Glutamatergic neuron (in vitro differentiated cells): ENCODE data around the gene FAM118B. TPM values are rescaled to one million over a fixed set of nuclear protein-coding genes. Genes with fewer than 3 reads are reported as not detected.
"Not testable (repeated sequence)": the region's sequence is repeated elsewhere in the genome, so short reads cannot be mapped to it uniquely, and the experiment has no call there.

Source experiments
- DNase-seq: peaks from one replicate; pipeline ENCODE4 v3.0.0; 2022
- H3K27ac Mint-ChIP-seq: one replicate; pipeline ENCODE4 v1.8.0; 2020; ENCODE audit warnings: mild to moderate bottlenecking, mixed read lengths, inconsistent platforms; ENCODE audit not compliant: unreplicated experiment
- H3K27me3 Mint-ChIP-seq: one replicate; pipeline ENCODE4 v1.8.0; 2020; ENCODE audit warnings: mild to moderate bottlenecking, moderate library complexity, mixed read lengths, inconsistent platforms; ENCODE audit not compliant: unreplicated experiment
- H3K36me3 Mint-ChIP-seq: one replicate; pipeline ENCODE4 v1.8.0; 2020; ENCODE audit warnings: mild to moderate bottlenecking, mixed read lengths, inconsistent platforms; ENCODE audit not compliant: unreplicated experiment
- H3K4me1 Mint-ChIP-seq: one replicate; pipeline ENCODE4 v1.8.0; 2020; ENCODE audit warnings: mild to moderate bottlenecking, low read depth, mixed read lengths, inconsistent platforms; ENCODE audit not compliant: unreplicated experiment
- H3K4me3 Mint-ChIP-seq: one replicate; pipeline ENCODE4 v1.8.0; 2020; ENCODE audit warnings: mild to moderate bottlenecking, mixed read lengths, inconsistent platforms; ENCODE audit not compliant: unreplicated experiment
- H3K9me3 Mint-ChIP-seq: one replicate; pipeline ENCODE4 v1.8.0; 2020; ENCODE audit warnings: mild to moderate bottlenecking, moderate library complexity, mixed read lengths, inconsistent platforms; ENCODE audit not compliant: unreplicated experiment
- CTCF ChIP-seq: fragments of 200-600 bp; sonication (generic); IDR thresholded peaks from one replicate; pipeline ENCODE4 v1.5.0; 2021; ENCODE audit not compliant: partially characterized antibody, unreplicated experiment
- total RNA-seq: library from RNA; stranded (reverse); fragmentation: NEBNext Ultra II Directional; extraction: Animal tissue kit (Norgen Biotek cat#: 25700); gene quantifications from one replicate; pipeline ENCODE4 v1.2.1, GENCODE V29; 2021; ENCODE audit not compliant: unreplicated experiment

FAM118B gene
- total RNA-seq, 1 donor from 2014 or later: 33.0 TPM

- no peak overlapping the region for H3K27ac Mint-ChIP-seq
- H3K36me3 Mint-ChIP-seq: no peaks in the 10 kb centered on the region
- TF ChIP-seq CTCF: no peak
- H3K9me3 Mint-ChIP-seq: no peaks in the 10 kb centered on the region
- H3K4me1 Mint-ChIP-seq: no peaks in the 10 kb centered on the region
- H3K27me3 Mint-ChIP-seq: no peaks in the 10 kb centered on the region
- no peak overlapping the region for H3K4me3 Mint-ChIP-seq
- no peak for DNase-seq
These were observed 21.8 kb downstream of the FAM118B start for GRCh38 chr11:126233391-126233790.

- Mint-ChIP-seq H3K9me3 (no peaks in the 10 kb centered on the region), H3K36me3 (no peaks in the 10 kb centered on the region), H3K27ac (no peak overlapping the region), H3K4me3 (no peak overlapping the region), H3K4me1 (no peaks in the 10 kb centered on the region), H3K27me3 (no peaks in the 10 kb centered on the region)
- DNase-seq: no peak
- TF ChIP-seq CTCF: no peak
These were observed 35.1 kb downstream of the FAM118B start for GRCh38 chr11:126246636-126247035.

- Mint-ChIP-seq H3K4me1 (no peaks in the 10 kb centered on the region), H3K4me3 (no peak overlapping the region), H3K27me3 (no peaks in the 10 kb centered on the region), H3K27ac (no peak overlapping the region), H3K9me3 (no peaks in the 10 kb centered on the region), H3K36me3 (no peaks in the 10 kb centered on the region)
- TF ChIP-seq CTCF: no peak
- no peak for DNase-seq
These were observed 41.7 kb downstream of the FAM118B start for GRCh38 chr11:126253265-126253664.

GRCh38 chr11:126254819-126255218 lies 43.2 kb downstream of the FAM118B start:
- H3K27ac Mint-ChIP-seq: no peak overlapping the region
- no peaks in the 10 kb centered on the region for H3K36me3 Mint-ChIP-seq
- no peaks in the 10 kb centered on the region for H3K9me3 Mint-ChIP-seq
- TF ChIP-seq CTCF: no peak
- H3K4me3 Mint-ChIP-seq: no peak overlapping the region
- no peaks in the 10 kb centered on the region for H3K4me1 Mint-ChIP-seq
- DNase-seq: no peak
- H3K27me3 Mint-ChIP-seq: no peaks in the 10 kb centered on the region

- not testable (repeated sequence) for H3K27ac Mint-ChIP-seq, DNase-seq, H3K4me3 Mint-ChIP-seq, H3K36me3 Mint-ChIP-seq, H3K27me3 Mint-ChIP-seq, H3K4me1 Mint-ChIP-seq, H3K9me3 Mint-ChIP-seq
These were observed 43.9 kb downstream of the FAM118B start for GRCh38 chr11:126255507-126255906.

- Mint-ChIP-seq H3K4me3 (no peak overlapping the region), H3K36me3 (no peaks in the 10 kb centered on the region), H3K27me3 (peaks cover 1% of the 10 kb centered on the region), H3K4me1 (no peaks in the 10 kb centered on the region), H3K9me3 (no peaks in the 10 kb centered on the region), H3K27ac (no peak overlapping the region)
- no peak for DNase-seq
- no peak for TF ChIP-seq CTCF
These were observed 44.6 kb downstream of the FAM118B start for GRCh38 chr11:126256216-126256615.
